ENCODE measurements around the gene PIAS4. TPM values are rescaled to one million over a fixed set of nuclear protein-coding genes. Genes with fewer than 3 reads are reported as not detected.
A peak's percentile ranks its signal among the peaks of the same experiment; 100 is the strongest.

PIAS4 gene
- total RNA-seq, 2 experiments from 2014 or later = 33.3 to 40.4 TPM

DNA sequence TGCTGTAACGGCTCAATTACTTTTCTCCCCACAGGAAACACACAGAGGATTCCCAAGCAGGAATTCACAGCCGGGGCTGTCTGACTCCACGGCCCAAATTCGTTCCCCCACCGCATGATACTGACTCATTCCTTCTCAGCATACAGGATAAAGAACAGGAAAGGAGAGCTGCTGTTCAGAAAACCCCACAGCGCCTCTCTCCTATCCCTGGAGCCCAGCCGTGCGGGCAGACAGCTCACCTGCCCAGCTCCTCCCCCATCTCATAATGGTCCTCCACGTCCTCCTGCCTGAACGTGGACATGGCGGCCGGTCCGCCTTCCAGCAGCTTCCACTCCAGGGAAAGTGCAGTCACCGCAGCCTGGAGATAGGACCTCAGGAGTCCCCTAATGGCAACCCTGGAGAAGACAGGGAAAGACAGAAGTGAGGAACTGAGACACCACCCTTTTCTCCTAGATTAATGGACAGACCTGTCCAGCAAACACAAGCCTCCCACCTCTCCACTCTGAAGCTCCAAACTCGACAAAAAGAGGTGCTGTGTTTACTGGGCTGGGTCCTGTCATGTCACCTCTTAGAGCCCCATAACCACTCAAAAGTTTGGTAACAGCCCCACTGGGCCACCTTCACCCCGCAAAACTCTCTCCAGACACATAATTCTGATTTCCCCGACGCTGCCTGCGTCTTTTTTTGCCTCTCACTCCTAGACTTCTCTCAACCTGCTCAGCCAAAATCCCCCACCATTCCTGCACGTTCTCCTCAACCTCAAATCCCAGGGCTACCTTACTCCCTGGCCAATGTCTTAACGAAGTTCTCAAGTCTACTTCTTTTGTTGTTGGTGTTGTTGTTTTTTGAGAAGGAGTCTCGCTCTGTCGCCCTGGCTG, 37.9 kb upstream of the PIAS4 start:
- POLR2A ChIA-PET = no interaction called here
- peaks cover 14% of the 10 kb centered on the region for H3K36me3 Mint-ChIP-seq (ENCODE audit: low read depth)
- CTCF ChIA-PET = interaction anchor here (0.6 to 1.6 kb wide), 4 partner anchors 12 to 143 kb away, joined by 3 to 8 read pairs (median 4); no protein-coding TSS in a partner anchor

DNA sequence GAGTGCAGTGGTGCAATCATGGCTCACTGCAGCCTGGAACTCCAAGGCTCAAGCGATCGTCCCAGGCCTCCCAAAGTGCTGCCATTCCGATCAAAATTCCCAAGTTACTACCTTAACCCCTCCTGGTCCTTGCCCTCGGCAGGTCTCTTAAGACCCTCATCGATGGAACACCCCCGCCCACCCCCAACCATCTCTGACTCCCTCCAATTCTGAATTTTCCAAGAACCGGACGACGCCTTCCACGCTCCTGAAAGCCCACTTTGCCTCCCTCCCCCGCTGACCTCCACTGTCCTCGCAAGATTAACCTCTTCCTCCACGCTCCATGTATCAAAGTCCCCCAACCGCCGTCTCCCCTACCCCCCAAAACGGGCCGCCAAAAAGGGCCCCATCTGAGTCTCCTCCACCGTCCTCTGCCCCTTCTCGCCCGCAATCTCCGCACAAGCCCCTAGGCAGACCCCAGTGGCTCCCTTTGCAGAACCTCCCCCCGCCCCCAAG, 37.2 kb upstream of the PIAS4 start:
- peaks cover 23% of the 10 kb centered on the region for H3K4me1 Mint-ChIP-seq
- no peaks in the 10 kb centered on the region for H3K27me3 Mint-ChIP-seq
- peak overlapping the region; percentile 64 for H3K27ac Mint-ChIP-seq
- no peaks in the 10 kb centered on the region for H3K9me3 Mint-ChIP-seq
- H3K4me3 Mint-ChIP-seq = peak overlapping the region; percentile 91
- ChIA-PET POLR2A (interaction anchor here (0.6 to 1.2 kb wide), 3 partner anchors 15 to 104 kb away, joined by 4 to 6 read pairs (median 5); partner anchors contain the start of gene EEF2), CTCF (interaction anchor here (1.0 to 1.6 kb wide), 2 partner anchors 8 to 17 kb away, joined by 6 to 11 read pairs; no protein-coding TSS in a partner anchor)
- no peak for DNase-seq
- peaks cover 14% of the 10 kb centered on the region for H3K36me3 Mint-ChIP-seq (ENCODE audit: low read depth)

More for the DNA sequence above, 37.9 kb upstream of the PIAS4 start:
- Mint-ChIP-seq H3K4me3 (peak overlapping the region; percentile 91), H3K27me3 (no peaks in the 10 kb centered on the region), H3K27ac (peak overlapping the region; percentile 64), H3K4me1 (peaks cover 23% of the 10 kb centered on the region), H3K9me3 (no peaks in the 10 kb centered on the region)
- no peak for DNase-seq

DNA sequence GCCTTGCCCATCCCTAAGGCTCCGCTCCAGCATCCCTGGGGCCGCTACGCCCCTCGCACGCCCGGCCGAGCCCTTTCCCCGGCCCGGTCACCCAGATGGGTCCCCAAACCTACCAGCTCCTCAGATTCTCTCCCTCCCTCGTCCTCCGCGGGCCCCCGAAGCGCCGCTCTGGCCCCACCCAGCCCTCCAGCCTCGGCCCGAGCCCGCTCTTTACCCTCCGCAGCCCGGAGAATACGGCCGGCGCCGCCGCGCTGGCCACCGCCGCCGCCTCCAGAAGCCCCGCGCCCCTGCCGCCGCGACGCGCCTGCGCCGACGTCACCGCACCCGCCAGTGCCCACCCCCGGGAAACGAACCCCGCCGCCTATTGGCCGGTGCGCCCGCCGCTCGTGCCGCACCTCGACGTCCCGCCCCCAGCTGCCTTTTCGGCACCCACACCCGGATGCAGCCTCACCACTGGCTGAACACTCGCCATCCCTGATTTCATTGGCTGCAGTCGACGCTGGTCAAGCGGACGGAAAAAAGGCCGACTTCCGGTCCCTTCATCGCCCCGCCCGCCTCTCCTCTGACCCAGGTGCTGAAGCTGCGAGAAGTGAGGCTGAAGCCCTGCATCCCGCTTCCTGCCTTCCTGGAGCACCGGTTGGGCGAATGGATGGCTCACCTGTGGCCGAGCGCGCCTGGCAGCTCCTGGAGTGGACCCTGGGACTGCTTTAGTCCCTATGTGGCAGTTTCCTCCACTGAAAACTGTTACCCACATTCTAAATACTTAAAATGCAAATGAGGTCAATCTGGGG, 36.5 kb upstream of the PIAS4 start, which contains the start of gene DAPK3:
DAPK3 (minus strand) TSS at position 292 of the 791 bp plus-strand sequence. CDS start 1,364 bp downstream, outside the sequence.
- Mint-ChIP-seq H3K36me3 (ENCODE audit: low read depth) (peaks cover 19% of the 10 kb centered on the region), H3K9me3 (no peaks in the 10 kb centered on the region), H3K27me3 (no peaks in the 10 kb centered on the region), H3K4me3 (peak within 1 kb of the TSS; percentile 91), H3K27ac (peak within 1 kb of the TSS; percentile 87), H3K4me1 (peaks cover 23% of the 10 kb centered on the region)
- DNase-seq = peak; percentile 93
- CTCF ChIA-PET = interaction anchor here (1.0 to 1.6 kb wide), 2 partner anchors 9 to 17 kb away, joined by 6 to 11 read pairs; no protein-coding TSS in a partner anchor
- POLR2A ChIA-PET = interaction anchor here (0.6 to 1.2 kb wide), 3 partner anchors 14 to 103 kb away, joined by 4 to 6 read pairs (median 5); partner anchors contain the start of gene EEF2

- Mint-ChIP-seq H3K4me3 (no peak overlapping the region), H3K27ac (no peak overlapping the region), H3K27me3 (no peaks in the 10 kb centered on the region), H3K4me1 (peaks cover 20% of the 10 kb centered on the region), H3K9me3 (no peaks in the 10 kb centered on the region), H3K36me3 (ENCODE audit: low read depth) (peaks cover 34% of the 10 kb centered on the region)
- no peak for DNase-seq
- ChIA-PET POLR2A (interaction anchor here (1.2 kb wide), 1 partner anchor 10 kb away, joined by 3 read pairs; no protein-coding TSS in a partner anchor), CTCF (interaction anchor here (0.7 to 1.1 kb wide), 2 partner anchors 12 to 165 kb away, joined by 4 read pairs; no protein-coding TSS in a partner anchor)
Measured at GRCh38 chr19:3975144-3975543, 32.4 kb upstream of the PIAS4 start.

- no peaks in the 10 kb centered on the region for H3K9me3 Mint-ChIP-seq
- H3K36me3 Mint-ChIP-seq (ENCODE audit: low read depth) = peaks cover 34% of the 10 kb centered on the region
- CTCF ChIA-PET = interaction anchor here (0.7 to 1.1 kb wide), 2 partner anchors 12 to 165 kb away, joined by 4 read pairs; no protein-coding TSS in a partner anchor
- peaks cover 16% of the 10 kb centered on the region for H3K4me1 Mint-ChIP-seq
- no peak overlapping the region for H3K4me3 Mint-ChIP-seq
- DNase-seq = no peak
- no peaks in the 10 kb centered on the region for H3K27me3 Mint-ChIP-seq
- POLR2A ChIA-PET = interaction anchor here (1.2 kb wide), 1 partner anchor 10 kb away, joined by 3 read pairs; no protein-coding TSS in a partner anchor
- H3K27ac Mint-ChIP-seq = no peak overlapping the region
Measured at GRCh38 chr19:3975637-3976087, 31.9 kb upstream of the PIAS4 start.

DNA sequence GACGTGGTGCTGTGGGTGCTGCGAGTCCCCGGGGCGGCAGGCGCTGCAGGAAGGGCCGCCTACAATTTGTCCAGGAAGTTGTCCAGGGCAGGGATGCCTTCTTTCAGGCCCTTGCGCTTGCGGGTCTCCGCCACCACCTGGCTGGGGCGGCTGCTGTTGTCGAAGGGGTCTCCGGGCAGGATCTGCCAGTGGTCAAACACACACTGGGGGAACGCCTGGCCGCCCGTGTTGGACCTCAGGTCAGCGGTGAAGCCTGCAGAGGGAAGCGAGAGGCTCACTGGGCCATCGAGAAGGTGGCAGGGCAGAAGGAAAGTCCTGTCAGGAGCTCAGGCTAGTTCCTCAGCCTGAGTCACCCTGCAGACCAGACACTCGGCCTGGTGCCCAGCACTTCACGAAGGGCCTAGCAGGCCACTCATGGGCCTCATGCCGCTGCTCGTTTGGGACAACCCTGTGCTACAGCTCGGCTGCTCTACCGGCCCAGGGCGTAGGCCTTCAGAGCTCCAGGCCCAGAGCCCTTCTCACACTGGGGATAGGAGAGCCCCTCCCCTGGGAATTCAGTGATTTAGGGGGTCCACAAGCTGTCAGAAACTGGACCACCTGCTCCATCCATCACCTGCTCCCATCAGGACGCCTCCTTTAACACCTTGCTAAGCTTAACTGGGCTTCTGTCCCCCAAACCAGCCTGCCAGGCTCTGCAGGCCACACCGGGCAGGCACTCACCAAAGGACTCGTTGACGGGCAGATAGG, 30.9 kb upstream of the PIAS4 start:
- ChIA-PET POLR2A (no interaction called here), CTCF (interaction anchor here (0.9 kb wide), 1 partner anchor 11 kb away, joined by 8 read pairs; no protein-coding TSS in a partner anchor)
- no peaks in the 10 kb centered on the region for H3K9me3 Mint-ChIP-seq
- H3K27ac Mint-ChIP-seq = no peak overlapping the region
- no peak for DNase-seq
- H3K4me1 Mint-ChIP-seq = peaks cover 15% of the 10 kb centered on the region
- peaks cover 40% of the 10 kb centered on the region for H3K36me3 Mint-ChIP-seq (ENCODE audit: low read depth)
- no peak overlapping the region for H3K4me3 Mint-ChIP-seq
- H3K27me3 Mint-ChIP-seq = no peaks in the 10 kb centered on the region

DNA sequence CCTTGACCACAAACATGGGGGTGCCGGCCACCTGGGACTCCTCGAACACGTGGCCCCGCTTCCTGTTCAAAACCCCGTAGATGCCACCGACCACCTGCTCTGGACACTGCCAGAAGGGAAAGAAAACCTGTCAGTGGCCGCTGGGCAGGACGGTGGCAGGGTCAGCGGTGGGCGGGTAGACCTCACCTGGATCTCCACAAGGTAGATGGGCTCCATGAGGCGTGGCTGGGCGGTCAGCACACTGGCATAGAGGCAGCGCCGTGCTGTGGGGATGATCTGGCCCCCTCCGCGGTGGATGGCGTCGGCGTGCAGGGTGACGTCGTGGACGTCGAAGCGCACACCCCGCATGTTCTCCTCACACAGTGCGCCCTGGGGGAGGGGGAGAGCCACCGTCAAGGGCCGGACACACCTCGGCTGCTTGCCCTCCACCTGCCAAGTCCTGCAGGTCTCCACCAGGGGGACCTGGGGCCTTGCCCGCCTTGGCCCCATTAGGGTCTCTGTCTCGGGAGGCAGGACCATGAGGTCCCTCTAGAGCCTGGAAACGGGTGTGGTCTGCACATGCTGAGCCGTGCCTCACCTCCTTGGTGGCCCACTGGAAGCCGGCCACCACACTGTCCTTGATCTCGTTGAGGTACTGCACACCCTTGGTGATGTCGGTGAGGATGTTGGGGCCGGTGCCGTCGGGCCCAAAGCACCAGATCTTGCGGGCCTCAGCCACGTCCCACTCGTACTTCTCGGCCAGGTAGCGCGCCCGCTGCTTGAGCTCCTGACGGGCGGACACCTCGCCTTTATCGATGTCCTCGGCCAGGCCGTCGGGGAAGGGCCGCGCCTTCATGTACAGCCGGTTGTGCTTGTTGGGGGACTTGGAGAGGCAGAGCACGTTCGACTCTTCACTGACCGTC, 30.0 kb upstream of the PIAS4 start:
- peaks cover 46% of the 10 kb centered on the region for H3K36me3 Mint-ChIP-seq (ENCODE audit: low read depth)
- peaks cover 19% of the 10 kb centered on the region for H3K4me1 Mint-ChIP-seq
- no peak for DNase-seq
- no peaks in the 10 kb centered on the region for H3K9me3 Mint-ChIP-seq
- CTCF ChIA-PET = interaction anchor here (0.9 kb wide), 1 partner anchor 10 kb away, joined by 8 read pairs; no protein-coding TSS in a partner anchor
- POLR2A ChIA-PET = no interaction called here
- no peak overlapping the region for H3K4me3 Mint-ChIP-seq
- H3K27me3 Mint-ChIP-seq = no peaks in the 10 kb centered on the region
- H3K27ac Mint-ChIP-seq = no peak overlapping the region

DNA sequence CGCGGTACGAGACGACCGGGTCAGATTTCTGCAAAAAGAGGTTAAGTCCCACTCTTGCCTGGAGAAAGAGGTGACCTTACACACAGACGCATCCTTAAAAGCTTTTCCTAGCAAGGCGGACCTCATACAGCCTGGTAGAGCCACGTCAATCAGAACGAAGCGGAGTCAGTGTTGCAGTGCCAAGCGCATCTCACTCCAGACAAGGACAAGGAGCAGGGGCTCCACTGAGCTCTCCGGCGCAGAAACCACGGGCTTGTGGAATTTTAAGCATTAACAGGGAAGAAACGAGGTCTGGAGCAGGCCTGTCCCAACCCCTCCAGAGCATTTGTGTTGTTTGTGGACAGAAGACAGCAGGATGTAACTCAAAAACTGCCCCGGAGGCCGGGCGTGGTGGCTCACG, 29.4 kb upstream of the PIAS4 start:
- no peaks in the 10 kb centered on the region for H3K9me3 Mint-ChIP-seq
- H3K27ac Mint-ChIP-seq = no peak overlapping the region
- peaks cover 25% of the 10 kb centered on the region for H3K4me1 Mint-ChIP-seq
- DNase-seq = no peak
- ChIA-PET POLR2A (interaction anchor here (0.6 kb wide), 1 partner anchor 101 kb away, joined by 3 read pairs; no protein-coding TSS in a partner anchor), CTCF (no interaction called here)
- H3K36me3 Mint-ChIP-seq (ENCODE audit: low read depth) = peaks cover 52% of the 10 kb centered on the region
- H3K27me3 Mint-ChIP-seq = no peaks in the 10 kb centered on the region
- no peak overlapping the region for H3K4me3 Mint-ChIP-seq

GRCh38 chr19:3979289-3979673, 28.3 kb upstream of the PIAS4 start:
- H3K27me3 Mint-ChIP-seq = no peaks in the 10 kb centered on the region
- no peak for DNase-seq
- CTCF ChIA-PET = no interaction called here

GRCh38 chr19:3979674-3980352, 27.7 kb upstream of the PIAS4 start:
- Mint-ChIP-seq H3K36me3 (ENCODE audit: low read depth) (peaks cover 69% of the 10 kb centered on the region), H3K4me1 (peaks cover 37% of the 10 kb centered on the region), H3K27me3 (no peaks in the 10 kb centered on the region), H3K27ac (no peak overlapping the region), H3K9me3 (no peaks in the 10 kb centered on the region), H3K4me3 (no peak overlapping the region)
- ChIA-PET POLR2A (no interaction called here), CTCF (no interaction called here)
- no peak for DNase-seq

More at GRCh38 chr19:3979289-3979673, 28.3 kb upstream of the PIAS4 start:
- H3K27ac Mint-ChIP-seq = no peak overlapping the region
- peaks cover 36% of the 10 kb centered on the region for H3K4me1 Mint-ChIP-seq
- no peaks in the 10 kb centered on the region for H3K9me3 Mint-ChIP-seq
- H3K4me3 Mint-ChIP-seq = no peak overlapping the region
- POLR2A ChIA-PET = no interaction called here
- peaks cover 64% of the 10 kb centered on the region for H3K36me3 Mint-ChIP-seq (ENCODE audit: low read depth)
